Placental pericyte (primary cell): Measurements from ENCODE around the gene GYPB. TPM values are rescaled to one million over a fixed set of nuclear protein-coding genes. Genes with fewer than 3 reads are reported as not detected.

ENCODE experiments used
- total RNA-seq: library from RNA; depleted of rRNA; stranded (reverse); fragments of >200 nt; gene quantifications from 2 replicates; pipeline ENCODE4 v1.2.3, GENCODE V29; 2012

The GYPB gene
- not detected in 2 replicates for total RNA-seq

GRCh38 chr4:144019277-144019676, at the start of gene GYPB:
TSS of gene GYPB (minus strand) at chr4:144019380. CDS start at chr4:144019287, 93 bp downstream.

Other genes with a start within 250 kb of the GYPB start
- under 0.01 and 0.43 TPM in 2 replicates for gene GYPE, start 113.8 kb downstream of the GYPB start, total RNA-seq
- gene GYPA, start 121.3 kb upstream of the GYPB start, total RNA-seq: not detected in 2 replicates